Neural cell (in vitro differentiated cells): ENCODE measurements around the gene PBX1. TPM values are rescaled to one million over a fixed set of nuclear protein-coding genes. Genes with fewer than 3 reads are reported as not detected.

Experiments used
- H2AFZ ChIP-seq: fragments of 200-600, 300-800 bp; sonication (generic), shearing (Covaris generic); 2 replicates; pipeline ENCODE4 v1.6.0; 2014; ENCODE audit warnings: low read depth, mild to moderate bottlenecking, antibody characterized with exemption, low read length, moderate library complexity
- H3F3A ChIP-seq: fragments of 200-600 bp; shearing (Covaris generic); 2 replicates; pipeline ENCODE4 v1.6.1; 2016; ENCODE audit warnings: mild to moderate bottlenecking, moderate library complexity, mixed read lengths, antibody characterized with exemption, low read length; ENCODE audit not compliant: insufficient read depth, poor library complexity, severe bottlenecking
- H3K27ac ChIP-seq: fragments of 200-600, 300-800 bp; sonication (generic), shearing (Covaris generic); 2 replicates; pipeline ENCODE4 v1.5.1; 2014; ENCODE audit warnings: mild to moderate bottlenecking, low read length, moderate library complexity
- H3K27me3 ChIP-seq: fragments of 300-800, 200-600 bp; sonication (generic), shearing (Covaris generic); 2 replicates; pipeline ENCODE4 v1.6.0; 2014; ENCODE audit warnings: mild to moderate bottlenecking, low read depth, low read length, moderate library complexity; ENCODE audit not compliant: insufficient read depth
- H3K36me3 ChIP-seq: fragments of 300-800, 200-600 bp; sonication (generic), shearing (Covaris generic); 2 replicates; pipeline ENCODE4 v1.5.1; 2014; ENCODE audit warnings: mild to moderate bottlenecking, antibody characterized with exemption, low read length, moderate library complexity; ENCODE audit not compliant: insufficient read depth
- H3K4me2 ChIP-seq: fragments of 300-800, 200-600 bp; sonication (generic), shearing (Covaris generic); 2 replicates; pipeline ENCODE4 v1.6.0; 2014; ENCODE audit warnings: mild to moderate bottlenecking, low read length
- H3K4me3 ChIP-seq: fragments of 300-800, 200-600 bp; sonication (generic), shearing (Covaris generic); 2 replicates; pipeline ENCODE4 v1.5.1; 2014; ENCODE audit warnings: mild to moderate bottlenecking, low read length, moderate library complexity
- H3K79me2 ChIP-seq: fragments of 200-600 bp; shearing (Covaris generic); replicated peaks from 2 replicates; pipeline ENCODE4 v1.6.0; 2014; ENCODE audit warnings: mild to moderate bottlenecking, low read length, moderate library complexity; ENCODE audit not compliant: insufficient read depth
- H3K9ac ChIP-seq: fragments of 300-800, 200-600 bp; sonication (generic), shearing (Covaris generic); 2 replicates; pipeline ENCODE4 v1.6.1; 2016; ENCODE audit warnings: mild to moderate bottlenecking, low read length, mixed read lengths
- H3K9me2 ChIP-seq: fragments of 200-600 bp; shearing (Covaris generic); 2 replicates; pipeline ENCODE4 v1.6.1; 2016; ENCODE audit warnings: mild to moderate bottlenecking, low read length, mixed read lengths; ENCODE audit not compliant: insufficient read depth
- H3K9me3 ChIP-seq: fragments of 200-600, 300-800 bp; sonication (generic), shearing (Covaris generic); 2 replicates; pipeline ENCODE4 v1.6.1; 2016; ENCODE audit warnings: mild to moderate bottlenecking, mixed run types, low read length, moderate library complexity, mixed read lengths
- H4K20me1 ChIP-seq: fragments of 200-600 bp; shearing (Covaris generic); 2 replicates; pipeline ENCODE4 v1.6.1; 2016; ENCODE audit warnings: mild to moderate bottlenecking, mixed run types; ENCODE audit not compliant: insufficient read depth
- CTCF ChIP-seq: fragments of 450-650 bp; IDR thresholded peaks from 2 replicates; pipeline ENCODE4 v1.5.1; 2014; ENCODE audit warnings: antibody characterized with exemption, mild to moderate bottlenecking, moderate library complexity; ENCODE audit not compliant: poor library complexity, severe bottlenecking
- EP300 ChIP-seq: fragments of 450-650 bp; conservative IDR thresholded peaks from 2 replicates; pipeline ENCODE4 v1.6.1; 2014; ENCODE audit warnings: antibody characterized with exemption, mild to moderate bottlenecking, moderate library complexity; ENCODE audit not compliant: poor library complexity, severe bottlenecking
- EZH2 ChIP-seq: fragments of 200-600, 300-800 bp; shearing (Covaris generic), sonication (generic); IDR thresholded peaks from 2 replicates; pipeline ENCODE4 v1.6.1; 2014; ENCODE audit warnings: antibody characterized with exemption, low read length, borderline replicate concordance, mild to moderate bottlenecking; ENCODE audit not compliant: insufficient read depth, poor library complexity, severe bottlenecking
- MXI1 ChIP-seq: fragments of 450-650 bp; conservative IDR thresholded peaks from 2 replicates; pipeline ENCODE4 v1.6.1; 2014; ENCODE audit warnings: antibody characterized with exemption, mild to moderate bottlenecking; ENCODE audit not compliant: poor library complexity, severe bottlenecking
- POLR2AphosphoS5 ChIP-seq: IDR thresholded peaks from 2 replicates; pipeline ENCODE4 v1.6.1; 2012
- RAD21 ChIP-seq: fragments of 450-650 bp; conservative IDR thresholded peaks from 2 replicates; pipeline ENCODE4 v1.6.1; 2014; ENCODE audit warnings: antibody characterized with exemption, mild to moderate bottlenecking, moderate library complexity
- REST ChIP-seq: IDR thresholded peaks from 2 replicates; pipeline ENCODE4 v1.6.1; 2012; ENCODE audit warnings: borderline replicate concordance
- SMC3 ChIP-seq: fragments of 450-650 bp; conservative IDR thresholded peaks from 2 replicates; pipeline ENCODE4 v1.6.1; 2014; ENCODE audit warnings: antibody characterized with exemption, mild to moderate bottlenecking, moderate library complexity; ENCODE audit not compliant: poor library complexity
- polyA plus RNA-seq: library from polyadenylated mRNA; depleted of rRNA; stranded (reverse); fragments of >200 nt; gene quantifications from 2 replicates; pipeline ENCODE4 v1.2.3, GENCODE V29; 2014

PBX1 gene
- polyA plus RNA-seq, 1 donor from 2014 or later = 42.4 TPM

- Histone ChIP-seq H2AFZ (no peak overlapping the region), H3K79me2 (peaks cover 85% of the 10 kb centered on the region), H3K36me3 (no peaks in the 10 kb centered on the region), H3K9me3 (no peaks in the 10 kb centered on the region), H3K4me3 (no peak overlapping the region), H3K27ac (no peak overlapping the region), H3K4me2 (no peak overlapping the region), H3K9me2 (no peaks in the 10 kb centered on the region), H3F3A (no peaks in the 10 kb centered on the region), H4K20me1 (no peaks in the 10 kb centered on the region), H3K9ac (no peak overlapping the region), H3K27me3 (no peaks in the 10 kb centered on the region)
- TF ChIP-seq EZH2 (no peak), EP300 (no peak), REST (no peak), POLR2AphosphoS5 (no peak)
Observed at GRCh38 chr1:164675342-164675904, 116.4 kb downstream of the PBX1 start.

DNA sequence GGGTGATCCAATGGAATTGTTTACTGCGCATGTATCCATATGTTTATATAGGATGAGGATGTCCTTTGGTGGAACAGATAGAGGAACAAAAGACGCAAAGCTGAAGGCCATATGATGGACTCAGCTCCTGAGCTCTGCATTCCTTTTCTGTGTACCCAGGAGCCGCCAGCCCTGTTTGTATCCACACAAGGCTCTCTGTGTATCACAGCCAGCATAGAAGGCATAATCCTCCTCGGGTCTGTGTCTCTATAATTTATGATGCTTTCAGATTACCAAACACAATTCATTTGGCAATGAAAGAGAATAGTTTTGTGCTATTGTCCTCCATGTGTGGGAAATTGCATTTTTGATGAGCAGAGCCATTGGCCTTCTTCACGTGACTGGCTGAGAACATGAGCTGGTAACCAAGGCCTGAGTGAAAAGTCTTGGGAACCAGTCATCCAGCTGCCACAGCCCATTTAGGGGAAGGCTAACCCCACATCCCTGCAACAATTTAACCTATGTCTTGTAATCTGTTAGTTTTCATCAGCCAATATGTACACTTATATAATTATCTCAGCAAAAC lies 119.2 kb downstream of the PBX1 start:
- no peak overlapping the region for H3K4me2 ChIP-seq
- H3K36me3 ChIP-seq = peaks cover 6% of the 10 kb centered on the region
- H3K9me3 ChIP-seq = no peaks in the 10 kb centered on the region
- no peak overlapping the region for H3K27ac ChIP-seq
- peaks cover 78% of the 10 kb centered on the region for H3K79me2 ChIP-seq
- H2AFZ ChIP-seq = no peak overlapping the region
- H3K4me3 ChIP-seq = no peak overlapping the region
- H3F3A ChIP-seq = no peaks in the 10 kb centered on the region
- TF ChIP-seq POLR2AphosphoS5 (no peak), MXI1 (no peak), EP300 (no peak), RAD21 (no peak), REST (no peak), CTCF (no peak), SMC3 (no peak)
- H3K27me3 ChIP-seq = no peaks in the 10 kb centered on the region
- no peaks in the 10 kb centered on the region for H4K20me1 ChIP-seq
- no peaks in the 10 kb centered on the region for H3K9me2 ChIP-seq
- H3K9ac ChIP-seq = no peak overlapping the region
